ENCODE results near the gene RPL18. TPM values are rescaled to one million over a fixed set of nuclear protein-coding genes. Genes with fewer than 3 reads are reported as not detected.

Gene RPL18
- total and polyA plus RNA-seq, 9 of the 15 experiments (the other 6 are each of a cell fraction or from before 2014, with no cell fraction given): 312 to 2,635 (median 1,653) TPM

DNA sequence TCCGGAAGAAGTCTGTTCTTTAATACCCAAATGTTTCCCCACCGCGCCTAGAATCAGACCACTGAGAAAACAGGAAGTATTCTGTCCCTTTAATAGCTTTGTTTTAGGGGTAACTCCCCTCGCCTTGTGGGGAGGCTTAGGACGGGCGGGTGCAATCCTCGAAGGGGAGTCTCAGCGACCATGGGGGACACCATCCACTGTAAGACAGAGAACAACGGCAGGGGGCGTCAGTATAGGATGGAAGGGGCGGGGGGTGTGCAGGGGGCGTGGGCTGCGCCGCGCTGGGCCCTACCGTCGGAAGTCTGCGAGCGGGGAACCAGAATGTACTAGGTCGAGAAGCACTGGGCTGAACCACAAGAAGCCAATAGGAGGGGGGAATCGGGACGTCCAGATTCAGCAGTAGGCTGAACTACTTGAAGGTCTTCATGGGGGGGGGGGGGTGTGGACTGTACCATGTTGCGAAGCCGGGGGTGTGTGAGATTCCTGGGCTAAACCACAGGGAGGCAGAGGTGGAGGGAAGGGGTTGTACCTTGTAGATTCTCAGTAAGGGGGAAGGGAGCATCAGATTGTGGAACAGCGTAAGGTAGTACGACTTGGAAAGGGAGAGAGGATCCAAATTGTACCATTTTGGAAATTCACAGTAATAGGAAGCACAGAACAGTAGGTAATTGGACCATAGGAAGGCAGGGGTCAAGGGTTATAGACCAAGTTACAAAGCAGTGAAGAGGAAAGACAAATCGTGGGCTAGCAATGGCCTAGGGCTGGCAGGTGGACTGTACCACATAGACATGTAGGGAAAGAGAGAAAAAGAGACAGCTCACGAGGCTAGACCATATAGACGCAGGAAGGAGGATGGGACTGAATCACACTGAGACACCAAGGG, 19.2 kb upstream of the RPL18 start (continued):
- TF ChIP-seq CXXC5 (CRISPR knock-in tag; IDR thresholded peaks at IDR 0.05) (no peak), ELF4 (CRISPR knock-in tag; IDR thresholded peaks at IDR 0.05) (peak; percentile 33; the same call in 1 of the 2 replicates), HNRNPH1 (optimal IDR thresholded peaks at IDR 0.05; ENCODE audit: low read depth, low read length) (no peak), CTBP1 (IDR thresholded peaks at IDR 0.05; ENCODE audit: borderline replicate concordance) (no peak), ZNF140 (CRISPR knock-in tag; IDR thresholded peaks at IDR 0.05) (no peak), SREBF2 (CRISPR knock-in tag; IDR thresholded peaks at IDR 0.05) (0 out of 2 replicates have a peak, but pooled peaks have one; percentile 27), FOSL1 (tag; conservative IDR thresholded peaks at IDR 0.05) (no peak; the same call in 1 of the 2 replicates), KLF10 (CRISPR knock-in tag; IDR thresholded peaks at IDR 0.05) (no peak), BDP1 (IDR thresholded peaks at IDR 0.05; ENCODE audit: insufficient read depth, insufficient read length) (no peak), XRCC5 (IDR thresholded peaks at IDR 0.05; ENCODE audit: low read depth, low read length) (no peak), ZNF12 (CRISPR knock-in tag; IDR thresholded peaks at IDR 0.05) (peak; percentile 76; the same call in 1 of the 2 replicates), BRCA1 (IDR thresholded peaks at IDR 0.05) (no peak), BRCA1 (CRISPR knock-in tag; IDR thresholded peaks at IDR 0.05) (no peak), ZNF445 (CRISPR knock-in tag; IDR thresholded peaks at IDR 0.05; ENCODE audit: low read depth) (no peak), PTRF (tag; IDR thresholded peaks at IDR 0.05) (no peak), ZNF561 (CRISPR knock-in tag; conservative IDR thresholded peaks at IDR 0.05) (no peak), SIN3A (IDR thresholded peaks at IDR 0.05; ENCODE audit: borderline replicate concordance in 2 of 2, control insufficient read depth in 1 of 2, low read depth in 2 of 2, low read length in 2 of 2) (no peak), ZNF3 (CRISPR knock-in tag; IDR thresholded peaks at IDR 0.05) (no peak), PRMT5 (CRISPR knock-in tag; IDR thresholded peaks at IDR 0.05) (no peak), KAT2B (IDR thresholded peaks at IDR 0.05; ENCODE audit: low read depth, low read length) (no peak), ZC3H8 (IDR thresholded peaks at IDR 0.05) (0 out of 2 replicates have a peak, but pooled peaks have one; percentile 16), CC2D1A (IDR thresholded peaks at IDR 0.05) (no peak; the same call in 1 of the 2 replicates), PCBP1 (IDR thresholded peaks at IDR 0.05; ENCODE audit: low read depth, low read length, poor library complexity, severe bottlenecking) (no peak), ZFX (CRISPR knock-in tag; IDR thresholded peaks at IDR 0.05) (no peak), NUFIP1 (IDR thresholded peaks at IDR 0.05; ENCODE audit: partially characterized antibody) (no peak), MCM3 (IDR thresholded peaks at IDR 0.05) (no peak)
- TF ChIP-seq, protein P1, sequence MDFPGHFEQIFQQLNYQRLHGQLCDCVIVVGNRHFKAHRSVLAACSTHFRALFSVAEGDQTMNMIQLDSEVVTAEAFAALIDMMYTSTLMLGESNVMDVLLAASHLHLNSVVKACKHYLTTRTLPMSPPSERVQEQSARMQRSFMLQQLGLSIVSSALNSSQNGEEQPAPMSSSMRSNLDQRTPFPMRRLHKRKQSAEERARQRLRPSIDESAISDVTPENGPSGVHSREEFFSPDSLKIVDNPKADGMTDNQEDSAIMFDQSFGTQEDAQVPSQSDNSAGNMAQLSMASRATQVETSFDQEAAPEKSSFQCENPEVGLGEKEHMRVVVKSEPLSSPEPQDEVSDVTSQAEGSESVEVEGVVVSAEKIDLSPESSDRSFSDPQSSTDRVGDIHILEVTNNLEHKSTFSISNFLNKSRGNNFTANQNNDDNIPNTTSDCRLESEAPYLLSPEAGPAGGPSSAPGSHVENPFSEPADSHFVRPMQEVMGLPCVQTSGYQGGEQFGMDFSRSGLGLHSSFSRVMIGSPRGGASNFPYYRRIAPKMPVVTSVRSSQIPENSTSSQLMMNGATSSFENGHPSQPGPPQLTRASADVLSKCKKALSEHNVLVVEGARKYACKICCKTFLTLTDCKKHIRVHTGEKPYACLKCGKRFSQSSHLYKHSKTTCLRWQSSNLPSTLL (IDR thresholded peaks at IDR 0.05): 0 out of 2 replicates have a peak, but pooled peaks have one; percentile 49
- TF ChIP-seq, protein P2, sequence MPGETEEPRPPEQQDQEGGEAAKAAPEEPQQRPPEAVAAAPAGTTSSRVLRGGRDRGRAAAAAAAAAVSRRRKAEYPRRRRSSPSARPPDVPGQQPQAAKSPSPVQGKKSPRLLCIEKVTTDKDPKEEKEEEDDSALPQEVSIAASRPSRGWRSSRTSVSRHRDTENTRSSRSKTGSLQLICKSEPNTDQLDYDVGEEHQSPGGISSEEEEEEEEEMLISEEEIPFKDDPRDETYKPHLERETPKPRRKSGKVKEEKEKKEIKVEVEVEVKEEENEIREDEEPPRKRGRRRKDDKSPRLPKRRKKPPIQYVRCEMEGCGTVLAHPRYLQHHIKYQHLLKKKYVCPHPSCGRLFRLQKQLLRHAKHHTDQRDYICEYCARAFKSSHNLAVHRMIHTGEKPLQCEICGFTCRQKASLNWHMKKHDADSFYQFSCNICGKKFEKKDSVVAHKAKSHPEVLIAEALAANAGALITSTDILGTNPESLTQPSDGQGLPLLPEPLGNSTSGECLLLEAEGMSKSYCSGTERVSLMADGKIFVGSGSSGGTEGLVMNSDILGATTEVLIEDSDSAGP (CRISPR knock-in tag; IDR thresholded peaks at IDR 0.05): peak; percentile 87; the same call in 1 of the 2 replicates

All from K562 (cell line).